ENCODE data around the gene GATM. TPM values are rescaled to one million over a fixed set of nuclear protein-coding genes. Genes with fewer than 3 reads are reported as not detected.

GATM gene
- total RNA-seq, 3 donors from 2014 or later (not counting 1 experiment from before 2014, with no cell fraction given) = 1.3 to 2.1 (median 2.0) TPM

DNA sequence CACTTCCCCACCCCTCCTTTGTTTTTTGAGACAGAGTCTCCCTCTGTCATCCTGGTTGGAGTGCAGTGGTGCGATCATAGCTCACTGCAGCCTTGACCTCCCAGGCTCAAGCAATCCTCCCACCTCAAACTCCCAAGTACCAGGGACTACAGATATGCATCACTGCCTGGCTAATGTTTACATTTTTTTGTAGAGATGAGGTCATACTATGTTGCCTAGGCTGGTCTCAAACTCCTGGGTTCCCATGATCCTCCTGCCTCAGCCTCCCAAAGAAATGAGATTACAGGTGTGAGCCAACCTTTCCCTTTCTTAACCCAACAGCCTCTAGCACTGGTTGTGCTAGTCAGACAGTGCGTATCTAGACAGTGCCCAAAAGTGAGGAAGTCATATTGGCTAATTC is 6.4 kb upstream of the GATM start:
- whole genome bisulfite sequencing (ENCODE audit: insufficient coverage) = 94% methylated on average over 2 of the region's 2 CpGs
- H3K27me3 Mint-ChIP-seq (ENCODE audit: low read depth in 2 of 2) = peaks cover 11 to 27% of the 10 kb centered on the region in 2 donors
- H3K36me3 Mint-ChIP-seq = no peaks in the 10 kb centered on the region
- ATAC-seq (no peak), DNase-seq (no peak)
- H3K27ac ChIP-seq (ENCODE audit: low read length) = no peak overlapping the region
- H3K4me3 ChIP-seq (ENCODE audit: low read length) = no peak overlapping the region
- H3K27ac Mint-ChIP-seq = no peak overlapping the region
- H3K4me3 Mint-ChIP-seq = no peak overlapping the region
- no peaks in the 10 kb centered on the region for H3K9me3 ChIP-seq (ENCODE audit: control insufficient read depth, insufficient read depth, low read length)
- H3K9me3 Mint-ChIP-seq = no peaks in the 10 kb centered on the region
- H3K4me1 Mint-ChIP-seq = no peaks in the 10 kb centered on the region
- TF ChIP-seq, protein P1, sequence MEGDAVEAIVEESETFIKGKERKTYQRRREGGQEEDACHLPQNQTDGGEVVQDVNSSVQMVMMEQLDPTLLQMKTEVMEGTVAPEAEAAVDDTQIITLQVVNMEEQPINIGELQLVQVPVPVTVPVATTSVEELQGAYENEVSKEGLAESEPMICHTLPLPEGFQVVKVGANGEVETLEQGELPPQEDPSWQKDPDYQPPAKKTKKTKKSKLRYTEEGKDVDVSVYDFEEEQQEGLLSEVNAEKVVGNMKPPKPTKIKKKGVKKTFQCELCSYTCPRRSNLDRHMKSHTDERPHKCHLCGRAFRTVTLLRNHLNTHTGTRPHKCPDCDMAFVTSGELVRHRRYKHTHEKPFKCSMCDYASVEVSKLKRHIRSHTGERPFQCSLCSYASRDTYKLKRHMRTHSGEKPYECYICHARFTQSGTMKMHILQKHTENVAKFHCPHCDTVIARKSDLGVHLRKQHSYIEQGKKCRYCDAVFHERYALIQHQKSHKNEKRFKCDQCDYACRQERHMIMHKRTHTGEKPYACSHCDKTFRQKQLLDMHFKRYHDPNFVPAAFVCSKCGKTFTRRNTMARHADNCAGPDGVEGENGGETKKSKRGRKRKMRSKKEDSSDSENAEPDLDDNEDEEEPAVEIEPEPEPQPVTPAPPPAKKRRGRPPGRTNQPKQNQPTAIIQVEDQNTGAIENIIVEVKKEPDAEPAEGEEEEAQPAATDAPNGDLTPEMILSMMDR (IDR thresholded peaks at IDR 0.05) = no peak
- no peaks in the 10 kb centered on the region for H3K27me3 ChIP-seq (ENCODE audit: control insufficient read depth, insufficient read depth, low read length)
- intact Hi-C loops (cut with micrococcal nuclease) = no loop called here
- H3K36me3 ChIP-seq (ENCODE audit: control insufficient read depth, insufficient read depth, low read length) = no peaks in the 10 kb centered on the region
- no peaks in the 10 kb centered on the region for H3K4me1 ChIP-seq (ENCODE audit: control insufficient read depth, insufficient read depth, low read length)

DNA sequence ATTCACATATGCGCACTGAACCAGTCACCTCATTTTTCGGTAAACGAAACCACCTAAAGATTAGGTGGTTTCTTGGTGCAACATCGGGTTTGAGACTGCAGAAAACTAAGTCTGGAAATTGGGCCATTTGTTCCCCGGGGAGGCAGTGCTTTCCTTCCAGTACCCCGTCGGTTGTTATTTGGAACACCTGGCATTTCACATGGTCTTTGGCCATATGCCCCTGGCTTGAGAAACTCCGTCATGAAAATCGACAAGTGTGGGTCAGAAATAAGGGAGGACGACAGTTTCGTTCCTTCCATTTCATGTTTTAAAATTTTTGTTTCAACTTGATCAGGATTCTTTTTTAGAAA is 544 bp upstream of the GATM start:
- peaks cover 25% of the 10 kb centered on the region for H3K27me3 ChIP-seq (ENCODE audit: control insufficient read depth, insufficient read depth, low read length)
- intact Hi-C loops (cut with micrococcal nuclease) = no loop called here
- peak overlapping the region; percentile 52 for H3K4me3 ChIP-seq (ENCODE audit: low read length)
- peaks cover 14% of the 10 kb centered on the region for H3K4me1 ChIP-seq (ENCODE audit: control insufficient read depth, insufficient read depth, low read length)
- H3K27ac ChIP-seq (ENCODE audit: low read length) = no peak overlapping the region
- TF ChIP-seq, protein P1 (IDR thresholded peaks at IDR 0.05) = no peak
- H3K4me3 Mint-ChIP-seq = peak overlapping the region; percentile 85
- peaks cover 32 to 49% of the 10 kb centered on the region in 2 donors for H3K27me3 Mint-ChIP-seq (ENCODE audit: low read depth in 2 of 2)
- H3K9me3 ChIP-seq (ENCODE audit: control insufficient read depth, insufficient read depth, low read length) = no peaks in the 10 kb centered on the region
- no peaks in the 10 kb centered on the region for H3K36me3 ChIP-seq (ENCODE audit: control insufficient read depth, insufficient read depth, low read length)
- WGBS (ENCODE audit: insufficient coverage) = 52% methylated on average over 11 of the region's 11 CpGs
- DNase-seq = no peak
- H3K4me1 Mint-ChIP-seq = peaks cover 20 to 24% of the 10 kb centered on the region in 2 donors
- H3K27ac Mint-ChIP-seq = peak overlapping the region in 1 of 2 donors; percentile 39
- H3K36me3 Mint-ChIP-seq = no peaks in the 10 kb centered on the region
- ATAC-seq = no peak
- H3K9me3 Mint-ChIP-seq = no peaks in the 10 kb centered on the region

DNA sequence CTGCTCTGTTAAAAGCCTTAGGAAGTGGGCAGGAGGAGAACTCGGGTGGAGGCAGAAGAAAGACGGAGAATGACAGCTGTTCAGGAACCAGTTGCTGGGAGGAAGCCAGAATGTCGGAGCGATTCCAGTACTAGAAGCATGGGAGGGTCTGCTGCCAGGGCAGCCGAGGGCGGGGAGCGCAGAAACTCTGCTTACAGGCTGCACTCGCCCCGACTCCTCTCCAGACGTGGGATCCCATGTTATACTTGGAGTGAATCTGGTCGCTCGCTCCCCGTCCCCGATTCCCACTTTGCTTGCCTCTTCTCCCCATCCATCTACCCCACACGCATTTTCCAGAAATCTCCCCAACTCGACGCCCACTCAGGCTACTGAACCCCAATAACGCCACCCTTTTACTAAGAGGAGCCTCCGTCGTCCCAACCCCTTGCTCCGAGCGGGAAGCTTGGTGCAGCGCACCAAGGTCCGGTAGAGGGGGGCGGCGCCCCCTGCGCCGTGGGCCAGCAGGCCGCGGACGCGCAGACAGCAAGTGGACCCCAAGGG is 665 bp downstream of the GATM start:
- H3K9me3 Mint-ChIP-seq = no peaks in the 10 kb centered on the region
- peak in 1 of 2 donors; percentile 8 for DNase-seq
- H3K27me3 Mint-ChIP-seq (ENCODE audit: low read depth in 2 of 2) = peaks cover 34 to 49% of the 10 kb centered on the region in 2 donors
- 2% methylated on average over 32 of the region's 32 CpGs for WGBS (ENCODE audit: insufficient coverage)
- TF ChIP-seq, protein P1 (IDR thresholded peaks at IDR 0.05) = no peak
- H3K27ac ChIP-seq (ENCODE audit: low read length) = no peak overlapping the region
- peak overlapping the region; percentile 88 for H3K4me3 Mint-ChIP-seq
- H3K4me1 ChIP-seq (ENCODE audit: control insufficient read depth, insufficient read depth, low read length) = peaks cover 14% of the 10 kb centered on the region
- peak overlapping the region; percentile 52 for H3K4me3 ChIP-seq (ENCODE audit: low read length)
- H3K9me3 ChIP-seq (ENCODE audit: control insufficient read depth, insufficient read depth, low read length) = no peaks in the 10 kb centered on the region
- intact Hi-C loops (cut with micrococcal nuclease) = no loop called here
- H3K27me3 ChIP-seq (ENCODE audit: control insufficient read depth, insufficient read depth, low read length) = peaks cover 25% of the 10 kb centered on the region
- peaks cover 20 to 24% of the 10 kb centered on the region in 2 donors for H3K4me1 Mint-ChIP-seq
- H3K27ac Mint-ChIP-seq = peak overlapping the region in 1 of 2 donors; percentile 58
- ATAC-seq = peak in 2 of 3 donors; percentile 10 to 20
- no peaks in the 10 kb centered on the region for H3K36me3 ChIP-seq (ENCODE audit: control insufficient read depth, insufficient read depth, low read length)
- no peaks in the 10 kb centered on the region for H3K36me3 Mint-ChIP-seq

Data from natural killer cell (primary cell).